ENCODE results near the gene TGFA.

Gene TGFA

GRCh38 chr2:70412294-70413070 is 141.1 kb downstream of the TGFA start:
- no peak for DNase-seq

- no peak for DNase-seq
These were observed 142.0 kb downstream of the TGFA start for GRCh38 chr2:70411483-70412125.

- DNase-seq: peak; percentile 52
These were observed 150.2 kb downstream of the TGFA start for GRCh38 chr2:70403267-70404053.

- DNase-seq: no peak
These were observed 153.1 kb downstream of the TGFA start for GRCh38 chr2:70400539-70400938.

- DNase-seq: peak; percentile 38
These were observed 154.6 kb downstream of the TGFA start for GRCh38 chr2:70399046-70399445.
